PC-3 (cell line): ENCODE data around the gene UFL1.

Experiments used
- CTCF ChIP-seq: fragments of 300-600 bp; sonication (generic); conservative IDR thresholded peaks from 2 replicates; pipeline ENCODE4 v1.5.1; 2017; ENCODE audit warnings: antibody characterized with exemption, low read depth, mild to moderate bottlenecking, low read length
- EZH2 ChIP-seq: fragments of 300-600 bp; sonication (generic); IDR thresholded peaks from one replicate; pipeline ENCODE4 v1.6.1; 2017; ENCODE audit warnings: antibody characterized with exemption, mild to moderate bottlenecking, low read length; ENCODE audit not compliant: unreplicated experiment
- EZH2phosphoT487 ChIP-seq: fragments of 300-600 bp; sonication (generic); IDR thresholded peaks from 2 replicates; pipeline ENCODE4 v1.6.1; 2018; ENCODE audit warnings: mild to moderate bottlenecking, antibody characterized with exemption, low read length, borderline replicate concordance

DNA sequence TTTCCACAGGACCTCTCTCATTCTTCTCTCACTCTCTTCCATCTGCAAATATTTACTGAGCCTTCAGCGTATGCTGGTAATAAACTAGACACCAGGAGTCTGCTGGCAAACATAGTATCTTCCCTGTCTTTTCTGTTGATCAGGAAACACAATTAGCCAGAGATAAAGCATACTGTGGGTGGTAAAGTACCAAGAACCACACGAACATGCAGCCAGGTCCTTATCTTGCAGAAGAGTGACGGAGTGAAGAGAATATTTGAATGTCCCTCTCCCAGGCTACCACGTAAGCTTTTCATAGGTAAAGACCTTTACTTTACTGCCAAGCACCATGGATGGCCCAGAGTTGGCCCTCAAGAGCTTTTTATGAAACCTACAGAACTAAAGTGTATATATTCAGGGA lies 54.6 kb downstream of the UFL1 start:
- no peak for TF ChIP-seq CTCF
- TF ChIP-seq EZH2 = no peak
- no peak for TF ChIP-seq EZH2phosphoT487
